ENCODE measurements around the gene ZNF273.
"Not testable (repeated sequence)": the region's sequence is repeated elsewhere in the genome, so short reads cannot be mapped to it uniquely, and the experiment has no call there.

The ZNF273 gene

DNA sequence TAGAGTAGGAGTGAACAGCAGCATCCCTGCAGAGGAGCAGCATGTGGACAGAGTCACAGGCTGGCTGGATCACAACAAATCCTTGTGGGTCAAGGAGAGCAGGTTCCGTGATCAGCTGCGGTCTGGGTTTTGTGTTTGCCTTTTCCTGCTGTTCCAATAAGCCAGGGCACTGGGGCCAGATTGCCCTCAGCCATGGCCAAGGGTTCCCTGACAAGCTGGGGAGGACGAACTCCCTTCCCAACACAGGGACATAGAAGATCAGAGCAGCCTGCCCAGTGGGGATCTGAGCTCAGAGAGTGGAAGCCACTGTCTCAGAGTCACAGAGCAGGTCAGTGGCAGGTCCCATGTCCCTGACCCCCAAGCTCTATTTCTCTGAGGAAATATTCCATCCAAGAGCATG is 12.8 kb upstream of the ZNF273 start:
- DNase-seq: not testable (repeated sequence)

GRCh38 chr7:64890761-64891362 is 12.2 kb upstream of the ZNF273 start:
- peak in 1 of 2 experiments; percentile 13 for DNase-seq

DNA sequence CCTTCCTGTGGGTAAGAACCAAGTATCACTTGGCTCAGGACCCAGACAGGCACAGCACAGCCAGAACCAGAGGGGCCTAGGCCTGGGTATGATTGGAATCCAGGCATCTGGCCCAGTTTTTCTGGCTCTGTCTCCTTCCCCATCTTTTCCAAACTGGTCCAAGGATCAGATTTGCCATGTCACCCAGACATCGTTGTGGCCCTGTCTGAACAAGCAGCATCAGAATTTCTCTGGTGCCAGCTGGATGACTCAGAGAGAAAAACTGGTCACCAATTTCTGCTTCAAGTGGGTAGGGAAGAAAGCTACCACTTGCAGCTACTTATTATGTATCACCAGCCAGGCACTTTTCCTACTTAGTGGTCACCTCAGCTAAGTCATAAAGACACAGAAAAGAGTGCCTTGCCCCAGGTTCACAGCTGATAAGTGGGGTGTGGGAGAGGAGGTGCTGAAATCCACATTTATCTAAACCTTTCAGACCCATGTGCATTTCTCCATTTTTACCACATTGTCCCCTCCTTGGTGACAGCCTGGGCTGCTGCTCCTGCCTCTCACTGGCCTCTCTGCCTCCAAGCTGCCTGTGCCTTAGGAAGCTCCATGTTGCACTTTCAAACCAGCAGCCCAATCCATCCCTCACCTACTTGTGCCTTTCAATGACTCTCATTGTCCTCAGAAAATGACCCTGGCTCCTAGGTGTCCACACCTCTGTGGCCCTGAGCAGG is 11.6 kb upstream of the ZNF273 start:
- DNase-seq: peak in 1 of 2 experiments; percentile 12

GRCh38 chr7:64892116-64892515 is 11.0 kb upstream of the ZNF273 start:
- DNase-seq: no peak

DNA sequence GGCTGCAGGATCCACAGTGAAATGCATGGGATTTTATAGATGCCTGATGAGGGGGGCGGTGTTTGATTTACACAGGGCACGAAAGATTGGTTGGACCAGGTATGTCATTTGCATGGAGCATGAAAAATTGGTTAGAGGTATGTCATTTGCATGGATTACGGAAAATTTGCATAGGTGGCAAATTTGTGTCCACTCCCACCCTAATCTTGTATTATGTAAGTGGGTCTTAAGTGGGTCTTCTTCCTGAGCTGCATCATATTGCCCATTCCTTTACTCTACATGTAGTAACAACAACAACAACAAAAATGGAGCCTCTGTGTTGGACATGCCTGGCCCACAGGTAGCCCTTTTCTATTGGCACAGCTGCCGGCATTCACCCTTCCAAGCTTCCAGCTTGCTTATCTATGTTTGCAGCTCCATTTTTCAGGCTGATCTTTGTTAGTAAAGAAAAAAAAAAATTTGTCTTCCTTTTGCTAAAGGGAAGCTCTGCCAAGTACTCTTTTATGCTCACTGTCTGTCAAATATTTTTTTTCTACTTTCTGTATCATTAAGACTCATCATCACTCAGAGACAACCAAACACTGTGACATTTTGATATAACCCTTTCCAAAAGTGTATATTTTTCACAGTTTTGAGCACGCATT is 10.3 kb upstream of the ZNF273 start:
- DNase-seq: no peak

- no peak for DNase-seq
Observed at GRCh38 chr7:64893401-64893800, 9.7 kb upstream of the ZNF273 start.

GRCh38 chr7:64902461-64902805 is 640 bp upstream of the ZNF273 start:
- not testable (repeated sequence) for DNase-seq

DNA sequence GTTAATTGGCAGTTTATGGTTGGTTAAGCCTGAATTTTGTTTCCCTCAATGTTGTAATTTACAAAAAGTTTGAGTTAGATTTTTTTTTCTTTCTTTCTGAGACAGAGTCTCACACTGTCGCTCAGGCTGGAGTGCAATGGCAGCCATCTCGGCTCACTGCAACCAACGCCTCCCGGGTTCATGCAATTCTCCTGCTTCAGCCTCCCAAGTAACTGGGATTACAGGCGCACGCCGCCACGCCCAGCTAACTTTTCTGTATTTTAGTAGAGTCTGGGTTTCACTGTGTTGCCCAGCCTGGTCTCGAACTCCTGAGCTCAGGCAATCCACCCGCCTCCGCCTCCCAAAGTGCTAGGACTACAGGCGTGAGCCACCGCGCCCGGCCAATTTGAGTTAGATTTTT is 935 bp downstream of the ZNF273 start:
- DNase-seq: no peak

DNA sequence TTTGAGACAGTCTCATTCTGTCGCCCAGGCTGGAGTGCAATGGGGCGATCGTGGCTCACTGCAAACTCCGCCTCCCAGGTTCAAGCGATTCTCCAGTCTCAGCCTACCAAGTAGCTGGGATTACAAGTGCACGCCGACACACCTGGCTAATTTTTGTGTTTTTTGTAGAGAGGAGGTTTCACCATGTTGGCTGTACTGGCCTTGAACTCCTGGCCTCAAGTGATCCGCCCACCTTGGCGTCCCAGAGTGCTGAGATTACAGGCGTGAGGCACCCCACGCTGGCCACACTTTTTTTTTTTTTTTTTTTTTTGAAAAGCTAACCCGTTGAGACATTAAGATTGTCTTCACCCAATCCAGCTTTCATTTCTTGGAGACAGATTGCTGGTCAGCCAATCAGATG is 2.1 kb downstream of the ZNF273 start:
- DNase-seq: no peak

- DNase-seq: no peak
Observed at GRCh38 chr7:64905547-64905946, 2.5 kb downstream of the ZNF273 start.

DNA sequence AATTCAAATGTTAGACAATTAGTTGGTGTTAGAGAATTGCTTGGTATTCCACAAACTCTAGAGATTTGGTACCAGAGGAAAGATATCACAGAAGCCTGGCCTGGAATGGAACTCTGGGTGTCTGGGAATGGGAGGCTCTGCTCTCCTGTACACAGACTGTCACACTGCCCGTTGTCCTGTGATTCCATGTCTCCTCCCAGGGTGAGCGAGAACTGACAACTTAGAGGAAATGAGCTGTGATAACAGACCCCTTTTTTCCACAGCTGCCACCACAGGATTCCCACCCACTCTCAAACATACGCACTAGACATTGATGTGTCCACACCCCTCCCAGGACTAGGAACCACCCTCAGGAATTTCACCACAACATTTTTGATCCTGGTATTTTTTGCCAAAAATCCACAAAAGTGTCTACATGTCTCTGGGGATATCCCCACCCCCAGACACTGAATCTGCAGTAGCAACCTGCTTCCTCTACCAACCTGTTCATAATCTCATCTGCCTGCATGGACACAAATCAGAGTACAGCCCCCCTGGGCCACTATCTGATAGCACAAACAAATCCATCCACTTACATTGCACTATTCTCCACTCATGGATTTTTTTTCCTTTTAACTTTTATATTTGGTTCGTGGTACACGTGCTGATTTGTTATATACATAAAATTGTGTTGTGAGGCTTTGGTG is 4.7 kb downstream of the ZNF273 start:
- DNase-seq: no peak

- no peak for DNase-seq
Observed at GRCh38 chr7:64908358-64908757, 5.3 kb downstream of the ZNF273 start.

DNA sequence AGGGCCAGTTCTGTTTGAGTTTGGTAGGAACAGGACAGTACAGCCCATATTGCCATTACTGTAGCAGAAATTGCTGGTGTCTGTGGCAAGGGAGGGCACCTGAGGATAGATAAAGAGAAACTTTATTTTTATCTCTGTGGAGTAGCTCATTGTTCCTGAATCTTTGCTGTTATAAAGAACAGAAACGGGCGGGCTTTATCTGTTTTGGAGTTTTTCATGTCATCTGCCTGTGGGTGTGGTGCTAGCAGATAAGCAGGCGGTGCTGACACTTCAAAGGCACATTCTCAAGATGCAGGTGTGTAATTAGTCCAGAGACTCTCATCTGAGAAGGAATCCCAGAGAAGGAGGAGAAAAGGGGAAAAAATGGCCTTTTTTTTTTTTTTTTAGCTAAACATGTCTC is 11.5 kb downstream of the ZNF273 start:
- DNase-seq: no peak

- DNase-seq: not testable (repeated sequence)
Observed at GRCh38 chr7:64915301-64915700, 12.2 kb downstream of the ZNF273 start.

- DNase-seq: not testable (repeated sequence)
Observed at GRCh38 chr7:64928252-64929187, 25.4 kb downstream of the ZNF273 start.

GRCh38 chr7:64934478-64934877 is 31.4 kb downstream of the ZNF273 start:
- DNase-seq: no peak

DNA sequence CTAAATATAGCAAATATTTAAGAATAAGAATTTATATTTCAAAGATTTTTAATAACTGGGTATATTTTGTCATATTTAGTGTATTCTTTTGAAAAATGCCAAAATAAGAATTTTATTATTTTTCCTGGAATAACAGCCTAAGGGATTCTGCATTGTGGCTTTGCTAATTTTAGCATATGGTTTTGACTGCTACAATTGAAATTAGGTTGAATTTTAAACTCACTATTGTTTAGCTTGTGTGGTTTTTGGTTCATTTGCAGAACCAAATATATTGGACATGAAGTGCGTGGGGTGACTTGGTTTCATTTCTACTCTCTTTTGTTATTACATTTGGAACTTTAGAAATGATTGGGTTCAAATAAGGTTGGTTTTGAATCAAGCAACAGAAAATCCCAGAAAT is 35.5 kb downstream of the ZNF273 start:
- no peak for DNase-seq

DNA sequence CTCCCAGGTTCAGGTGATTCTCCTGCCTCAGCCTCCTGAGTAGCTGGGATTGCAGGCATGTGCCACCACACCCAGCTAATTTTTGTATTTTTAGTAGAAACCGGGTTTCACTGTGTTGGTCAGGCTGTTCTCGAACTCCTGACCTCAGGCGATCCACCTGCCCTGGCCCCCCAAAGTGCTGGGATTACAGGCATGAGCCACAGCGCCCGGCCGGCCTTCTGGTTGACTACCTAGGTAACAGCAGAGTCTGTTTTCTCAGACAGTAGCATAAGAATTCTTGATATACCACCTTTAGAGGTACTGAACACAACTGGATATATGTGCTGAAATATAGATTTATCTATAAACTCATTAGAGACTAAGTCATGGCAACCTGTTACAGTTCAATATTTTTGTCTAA is 36.9 kb downstream of the ZNF273 start:
- DNase-seq: not testable (repeated sequence)

DNA sequence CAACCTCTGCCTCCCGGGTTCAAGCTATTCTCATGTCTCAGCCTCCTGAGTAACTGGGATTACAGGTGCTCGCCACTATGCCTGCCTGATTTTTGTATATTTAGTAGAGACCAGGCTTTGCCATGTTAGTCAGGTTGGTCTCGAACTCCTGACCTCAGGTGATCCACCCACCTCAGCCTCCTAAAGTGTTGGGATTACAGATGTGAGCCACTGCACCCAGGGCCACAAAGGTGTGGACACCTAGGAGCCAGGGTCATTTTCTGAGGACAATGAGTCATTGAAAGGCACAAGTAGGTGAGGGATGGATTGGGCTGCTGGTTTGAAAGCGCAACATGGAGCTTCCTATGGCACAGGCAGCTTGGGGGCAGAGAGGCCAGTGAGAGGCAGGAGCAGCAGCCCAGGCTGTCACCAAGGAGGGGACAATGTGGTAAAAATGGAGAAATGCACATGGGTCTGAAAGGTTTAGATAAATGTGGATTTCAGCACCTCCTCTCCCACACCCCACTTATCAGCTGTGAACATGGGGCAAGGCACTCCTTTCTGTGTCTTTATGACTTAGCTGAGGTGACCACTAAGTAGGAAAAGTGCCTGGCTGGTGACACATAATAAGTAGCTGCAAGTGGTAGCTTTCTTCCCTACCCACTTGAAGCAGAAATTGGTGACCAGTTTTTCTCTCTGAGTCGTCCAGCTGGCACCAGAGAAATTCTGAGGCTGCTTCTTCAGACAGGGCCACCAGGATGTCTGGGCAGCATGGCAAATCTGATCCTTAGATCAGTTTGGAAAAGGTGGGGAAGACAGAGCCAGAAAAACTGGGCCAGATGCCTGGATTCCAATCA is 41.8 kb downstream of the ZNF273 start:
- DNase-seq: not testable (repeated sequence)

DNA sequence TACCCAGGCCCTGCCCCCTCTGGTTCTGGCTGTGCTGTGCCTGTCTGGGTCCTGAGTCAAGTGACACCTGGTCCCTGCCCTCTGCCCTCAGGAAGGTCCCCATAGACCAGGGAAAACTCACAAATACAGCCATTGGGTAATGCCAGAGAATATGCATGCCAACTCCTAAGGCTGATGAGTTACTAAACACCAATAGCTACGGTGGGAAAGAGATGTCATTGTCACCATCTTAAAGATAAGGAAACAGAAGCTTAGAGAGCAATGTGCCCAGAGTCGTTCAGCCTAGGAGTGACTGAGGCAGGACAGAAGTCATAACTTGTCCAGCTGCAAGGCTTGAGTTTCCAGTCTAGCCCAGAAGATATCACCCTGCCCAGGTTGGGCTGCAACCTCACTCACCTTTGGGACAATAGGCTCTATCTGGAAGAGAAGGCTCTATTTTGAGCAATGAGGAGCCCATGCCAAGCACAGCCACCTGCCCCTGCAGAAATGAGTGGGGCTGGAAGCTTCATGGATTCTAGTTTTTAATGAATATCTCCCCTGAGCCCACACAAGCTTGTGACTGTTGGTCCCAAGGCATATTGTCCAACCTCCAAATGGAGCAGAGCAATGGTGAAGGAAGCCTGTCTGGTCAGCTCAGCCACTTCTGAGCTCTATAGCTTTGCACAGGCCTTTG is 42.6 kb downstream of the ZNF273 start:
- DNase-seq: no peak

- DNase-seq: peak; percentile 37 to 52
Observed at GRCh38 chr7:64946772-64947171, 43.7 kb downstream of the ZNF273 start.

All from activated T-cell treated with anti-CD3 and anti-CD28 coated beads, Interleukin-2, amount 50 U/mL, for 48 hours (primary cell).